HG03060 (cell line): ENCODE results near the gene PIMREG.

Experiments
- ATAC-seq: cut with Tn5 transposase; IDR thresholded peaks from one replicate; pipeline ENCODE4 v1.9.1; 2021; ENCODE audit warnings: low read depth, moderate number of reproducible peaks; ENCODE audit not compliant: unreplicated experiment

The PIMREG gene

DNA sequence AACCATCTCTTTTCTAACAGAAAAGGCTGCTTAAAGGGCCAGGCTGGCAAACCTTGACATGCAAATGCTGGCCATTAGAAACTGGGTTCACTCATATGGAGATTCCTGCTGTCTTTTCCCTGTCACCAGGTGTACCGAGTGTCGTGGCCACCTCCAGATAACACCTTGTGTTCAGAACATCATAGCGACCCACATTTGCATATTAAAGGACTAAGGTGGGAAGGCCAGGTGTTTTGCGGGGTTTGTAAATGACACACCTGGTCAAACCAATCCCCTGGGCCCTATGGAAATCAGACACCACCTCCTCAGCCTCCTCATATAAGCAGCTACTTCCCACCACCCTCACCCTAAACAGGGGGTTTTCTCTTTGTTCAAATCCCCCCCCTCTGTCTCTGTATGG, 6.8 kb upstream of the PIMREG start:
- ATAC-seq: no peak

DNA sequence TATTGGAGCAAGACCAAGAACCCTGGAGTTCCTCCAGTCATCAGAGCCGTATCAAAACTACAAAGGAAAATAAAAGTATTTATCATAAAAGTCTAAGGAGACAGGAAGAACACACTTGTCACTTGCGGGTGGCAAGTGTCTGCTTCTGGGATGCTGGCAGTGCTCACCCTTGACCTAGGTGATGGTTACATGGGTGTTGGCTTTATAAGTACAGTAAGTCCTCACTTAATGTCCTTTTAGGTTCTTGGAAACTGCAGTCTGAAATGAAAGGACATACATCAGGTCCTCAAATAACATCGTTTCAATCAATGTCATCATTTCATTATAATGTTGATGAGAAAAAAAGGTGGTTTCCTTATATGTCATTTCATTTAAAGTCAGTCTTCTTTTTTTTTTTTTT, 6.3 kb upstream of the PIMREG start:
- no peak for ATAC-seq

DNA sequence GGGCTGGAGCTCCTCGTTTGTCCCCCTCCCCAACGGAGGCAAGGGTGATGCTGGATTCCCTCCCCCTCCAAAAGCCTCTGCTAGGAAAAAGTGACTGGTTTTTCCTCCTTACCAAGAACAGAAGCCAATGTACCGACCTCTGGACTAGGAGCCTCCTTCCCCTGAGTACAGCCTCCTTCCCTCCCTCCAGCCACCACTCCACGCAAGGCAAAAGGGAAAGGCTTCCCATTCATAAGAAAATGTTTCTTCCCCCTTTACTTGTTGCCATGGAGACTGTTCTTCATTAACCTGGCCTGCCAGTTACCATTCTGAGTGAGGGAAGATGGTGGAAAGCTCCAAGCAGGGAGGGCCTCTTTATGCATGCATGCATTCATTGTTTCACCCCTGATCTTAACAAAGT, 4.3 kb upstream of the PIMREG start:
- ATAC-seq: no peak

DNA sequence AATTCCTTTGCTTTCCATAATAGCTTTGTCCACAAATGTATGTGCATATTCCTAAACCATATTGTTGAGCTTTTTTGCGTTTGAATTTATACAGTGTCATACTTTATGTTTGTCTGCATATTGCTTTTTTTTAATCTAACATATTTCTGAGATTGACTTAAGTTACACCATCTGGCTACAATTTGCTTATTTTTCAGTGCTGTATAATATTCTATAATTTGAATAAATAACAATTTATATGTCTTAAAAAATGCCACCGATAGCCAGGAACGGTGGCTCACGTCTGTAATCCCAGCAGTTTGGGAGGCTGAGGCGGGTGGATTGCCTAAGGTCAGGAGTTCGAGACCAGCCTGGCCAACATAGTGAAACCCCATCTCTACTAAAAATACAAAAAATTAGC, 1.5 kb upstream of the PIMREG start:
- ATAC-seq: no peak

DNA sequence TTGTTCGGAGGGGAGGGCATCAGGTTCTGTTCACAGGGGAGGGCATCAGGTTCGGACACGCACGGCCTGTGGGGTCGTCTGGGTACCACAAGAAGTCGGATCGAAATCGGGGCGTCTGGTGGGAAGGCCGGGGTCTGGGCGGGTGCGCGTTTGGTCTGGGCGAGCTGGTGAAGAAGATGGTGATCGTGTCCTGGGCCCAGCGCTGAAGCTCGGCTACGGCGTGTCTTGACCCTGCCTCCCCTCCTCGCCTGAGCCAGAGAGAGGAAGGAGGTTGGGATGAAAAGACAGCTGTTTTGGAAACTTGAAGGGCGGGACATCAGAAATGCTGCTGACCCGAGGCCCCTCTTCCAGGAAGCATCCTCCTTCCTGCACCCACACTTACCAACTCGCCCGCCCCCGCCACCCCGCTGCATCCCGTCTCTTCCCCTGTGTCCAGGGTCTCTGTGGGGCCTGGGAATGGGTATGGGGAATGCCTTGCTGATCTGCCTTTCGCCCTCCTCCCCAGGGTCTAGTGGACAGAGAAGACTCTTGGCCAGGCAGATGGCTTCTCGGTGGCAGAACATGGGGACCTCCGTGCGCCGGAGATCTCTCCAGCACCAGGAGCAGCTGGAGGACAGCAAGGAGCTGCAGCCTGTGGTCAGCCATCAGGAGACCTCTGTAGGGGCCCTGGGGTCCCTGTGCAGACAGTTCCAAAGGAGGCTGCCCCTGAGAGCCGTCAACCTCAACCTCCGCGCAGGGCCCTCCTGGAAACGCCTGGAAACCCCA, 498 bp downstream of the PIMREG start:
- ATAC-seq: no peak

DNA sequence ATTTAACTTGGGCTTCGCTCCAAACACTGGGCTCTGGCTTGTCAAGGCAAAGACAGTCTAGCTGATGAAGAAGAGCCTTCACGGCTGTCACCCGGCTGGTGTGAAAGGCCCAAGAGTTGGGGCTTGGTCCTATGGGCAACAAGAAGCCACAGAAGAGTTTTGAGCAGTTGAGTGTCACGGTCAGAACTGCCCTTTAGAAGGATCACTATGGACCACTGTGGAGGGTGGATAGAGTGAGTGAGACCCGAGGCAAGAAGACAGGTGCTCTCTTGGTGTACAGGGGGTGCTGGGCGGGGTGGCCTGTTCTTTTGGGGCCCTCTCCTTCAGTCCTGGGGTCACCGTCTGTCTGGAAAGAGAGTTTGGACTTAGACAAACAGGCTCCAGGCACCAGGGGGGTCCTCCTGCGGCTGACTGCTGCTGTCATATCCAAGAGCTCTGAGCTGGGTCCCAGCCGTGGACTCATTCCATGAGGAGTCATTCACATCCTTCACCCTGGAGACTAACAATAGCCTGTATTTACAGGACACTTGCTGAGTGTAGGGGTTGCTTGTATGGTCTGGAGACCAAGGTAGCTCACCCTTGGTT, 2.4 kb downstream of the PIMREG start:
- ATAC-seq: no peak

DNA sequence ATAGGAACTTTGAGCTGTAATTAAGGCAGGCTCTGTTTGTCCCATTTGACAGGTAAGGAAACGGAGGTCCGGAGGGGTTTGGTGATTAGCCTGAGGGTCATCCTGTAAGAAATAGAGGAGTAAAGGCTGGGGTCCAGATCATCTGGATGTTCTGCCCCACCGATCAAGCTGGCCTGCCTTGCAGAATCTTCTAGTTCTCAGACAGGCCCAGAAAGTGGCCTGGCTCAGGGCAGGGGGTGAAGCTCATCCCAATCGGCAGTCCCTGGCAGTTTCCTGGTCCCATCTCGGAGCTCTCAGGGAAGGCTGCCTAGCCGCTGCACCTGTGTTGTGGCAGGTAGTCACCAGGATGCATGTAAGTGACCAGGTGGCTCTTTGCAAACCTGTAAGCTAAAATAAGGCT, 4.2 kb downstream of the PIMREG start:
- ATAC-seq: no peak

DNA sequence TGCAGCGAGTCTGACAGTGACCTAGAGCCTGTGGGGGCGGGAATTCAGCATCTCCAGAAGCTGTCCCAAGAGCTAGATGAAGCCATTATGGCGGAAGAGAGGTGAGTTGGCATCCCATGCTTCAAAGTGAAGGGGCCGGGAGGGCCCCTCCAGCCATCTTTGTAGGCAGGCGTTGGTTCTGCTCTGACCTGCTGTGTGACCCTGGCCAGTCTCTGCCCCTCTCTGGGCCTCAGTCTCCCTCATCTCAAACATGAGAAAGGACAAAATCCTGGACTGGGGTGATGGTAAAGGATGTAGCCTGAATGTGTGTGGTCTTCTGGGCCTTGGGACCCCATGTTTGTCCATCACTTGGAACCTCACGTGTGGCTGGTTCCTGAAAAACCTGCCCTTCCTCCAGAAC, 5.1 kb downstream of the PIMREG start:
- ATAC-seq: no peak

DNA sequence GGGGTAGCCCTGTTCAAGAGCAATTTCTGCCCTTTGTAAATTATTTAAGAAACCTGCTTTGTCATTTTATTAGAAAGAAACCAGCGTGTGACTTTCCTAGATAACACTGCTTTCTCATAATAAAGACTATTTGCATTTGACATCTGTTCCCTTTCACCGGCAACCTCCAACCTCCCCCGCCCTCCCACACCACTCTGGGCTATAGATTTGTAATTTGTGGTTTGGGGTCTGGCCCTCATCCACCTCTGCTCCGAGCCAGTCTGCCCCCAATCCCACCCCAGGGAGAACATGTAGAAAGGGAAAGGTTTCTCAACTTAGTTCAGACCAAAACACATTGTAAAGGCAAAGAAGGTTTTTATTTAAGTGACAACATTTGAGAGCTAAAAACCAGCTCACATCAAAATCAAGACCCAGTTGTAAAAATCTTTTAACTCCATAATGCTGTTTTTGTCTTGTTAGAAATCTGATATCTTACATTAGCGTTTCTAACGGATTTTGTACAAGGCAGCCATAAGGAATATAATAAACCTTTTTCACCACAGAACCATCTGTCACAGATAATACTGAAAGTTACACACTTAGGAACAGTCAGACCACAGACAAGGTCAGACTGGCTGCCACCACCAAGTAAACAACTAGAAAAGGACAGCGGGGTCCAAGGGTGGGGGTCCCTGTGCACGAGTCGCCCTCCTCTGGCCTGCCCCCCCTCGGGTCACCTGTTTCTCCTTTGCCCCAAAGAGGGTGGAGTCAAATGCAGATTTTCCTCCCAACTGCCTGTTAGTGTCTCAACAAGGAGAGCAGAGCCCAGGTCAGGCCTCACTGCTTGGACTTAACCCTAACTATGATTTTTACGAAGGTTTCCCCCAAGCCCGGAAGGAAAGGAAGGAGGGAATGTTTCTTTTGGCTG, 6.9 kb downstream of the PIMREG start:
- ATAC-seq: no peak

DNA sequence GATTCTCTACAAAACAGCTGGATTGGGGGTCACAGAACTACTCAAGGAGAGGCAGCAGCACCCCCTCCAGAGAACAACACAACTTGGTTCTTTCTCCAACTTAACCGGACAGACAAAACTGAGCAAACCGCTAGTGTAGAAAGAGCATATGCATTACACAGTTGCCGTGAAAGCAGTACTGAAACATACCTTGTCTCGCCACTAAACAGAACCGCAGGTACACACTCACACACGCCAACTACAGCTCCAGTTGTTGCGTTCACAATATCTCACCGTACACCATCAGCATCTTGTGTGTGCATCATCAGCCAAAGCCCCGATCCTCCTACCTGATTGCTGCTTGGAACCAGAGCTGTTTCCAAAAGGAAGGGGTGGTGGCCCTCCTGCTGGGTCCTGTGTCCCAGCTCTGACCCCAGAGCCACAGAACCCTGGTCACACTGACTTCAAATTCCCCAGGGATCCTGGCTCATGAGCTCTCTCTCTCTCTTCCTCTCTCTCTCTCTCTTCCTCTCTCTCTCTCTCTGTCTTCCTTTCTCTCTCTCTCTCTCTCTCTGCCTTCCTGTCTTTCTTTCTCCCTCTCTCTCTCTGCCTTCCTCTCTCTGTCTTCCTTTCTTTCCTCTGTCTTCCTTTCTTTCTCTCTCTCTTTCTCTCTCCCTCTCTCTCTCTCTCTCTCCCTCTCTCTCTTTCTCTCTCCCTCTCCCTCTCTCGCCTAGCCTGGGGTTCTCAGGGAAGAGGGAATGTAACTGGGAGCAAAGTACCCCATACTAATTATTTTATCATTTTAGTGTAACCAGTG, 8.4 kb downstream of the PIMREG start:
- no peak for ATAC-seq

DNA sequence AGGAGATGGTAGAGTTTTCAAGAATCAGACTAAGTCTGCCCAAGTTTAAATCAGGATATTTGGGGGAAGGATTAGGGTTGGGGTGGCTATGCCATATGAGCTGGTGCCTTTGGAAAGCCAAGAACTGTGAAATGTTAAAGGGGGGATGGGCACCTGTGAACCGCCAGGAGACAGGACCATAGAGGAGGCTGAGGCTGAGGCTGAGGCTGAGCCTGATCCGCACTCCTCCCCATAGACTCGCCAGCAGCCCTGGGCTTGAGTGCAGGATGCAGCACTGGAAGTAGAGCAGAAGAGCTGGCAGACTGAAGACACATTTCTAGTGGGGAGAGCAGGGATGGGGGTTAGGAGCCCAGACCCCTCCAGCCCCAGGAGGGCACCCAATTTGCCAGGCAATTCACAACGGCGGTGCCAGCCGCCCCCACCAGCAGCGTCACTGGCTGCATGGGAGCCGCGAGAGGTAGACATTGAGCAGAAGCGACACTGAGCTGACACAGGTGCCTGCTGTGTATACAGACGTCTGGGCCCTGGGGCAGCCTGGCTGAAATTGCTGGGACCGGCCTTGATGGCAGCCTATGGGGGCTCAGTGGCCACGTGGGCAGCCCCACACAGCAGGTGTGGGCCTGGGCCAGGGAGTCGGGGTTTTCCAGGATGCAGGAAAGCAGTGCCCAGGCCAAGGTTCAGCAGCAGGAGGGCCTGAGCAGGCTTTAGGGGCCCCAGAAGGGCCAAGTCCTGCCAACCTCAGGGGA, 9.2 kb downstream of the PIMREG start:
- no peak for ATAC-seq

DNA sequence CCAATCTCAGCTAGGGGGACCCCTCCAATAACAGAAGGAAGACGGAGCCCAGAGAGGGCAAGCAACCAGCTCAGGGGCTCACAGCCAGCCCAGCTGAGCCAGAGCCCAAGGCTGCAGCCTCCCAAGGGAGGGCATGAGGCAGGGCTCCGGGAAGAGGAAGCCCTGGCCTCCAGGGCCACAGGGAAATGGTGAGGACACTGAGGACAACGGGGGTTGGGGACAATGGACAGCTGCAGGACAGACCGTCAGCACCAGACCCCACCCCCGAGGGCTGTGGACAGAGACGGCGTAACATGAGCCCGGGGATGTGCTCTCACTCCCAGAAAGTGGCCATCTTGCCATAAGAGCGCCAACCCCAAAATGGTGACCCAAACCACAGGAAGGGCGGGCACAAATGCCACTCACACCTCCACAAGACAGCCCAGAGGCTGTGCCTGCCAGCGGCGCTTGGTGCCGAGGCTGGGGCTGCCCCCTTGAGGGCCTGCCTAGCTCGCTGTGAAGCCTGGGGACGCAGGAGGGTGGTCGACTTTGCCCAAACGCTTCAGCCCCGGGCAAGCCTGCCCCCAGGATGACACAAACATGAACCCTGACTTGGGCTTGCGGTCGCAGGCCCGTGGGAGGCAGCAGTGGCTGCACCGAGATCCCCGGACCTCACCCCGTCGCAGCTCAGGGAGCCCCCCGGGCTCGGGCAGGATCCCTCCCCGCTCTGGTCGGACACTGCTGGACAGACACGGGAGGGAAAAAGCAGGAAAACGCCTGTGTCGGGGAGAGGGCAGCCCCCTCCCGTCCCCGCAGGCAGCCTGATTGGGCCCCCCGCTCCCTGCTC, 10.5 kb downstream of the PIMREG start:
- no peak for ATAC-seq

DNA sequence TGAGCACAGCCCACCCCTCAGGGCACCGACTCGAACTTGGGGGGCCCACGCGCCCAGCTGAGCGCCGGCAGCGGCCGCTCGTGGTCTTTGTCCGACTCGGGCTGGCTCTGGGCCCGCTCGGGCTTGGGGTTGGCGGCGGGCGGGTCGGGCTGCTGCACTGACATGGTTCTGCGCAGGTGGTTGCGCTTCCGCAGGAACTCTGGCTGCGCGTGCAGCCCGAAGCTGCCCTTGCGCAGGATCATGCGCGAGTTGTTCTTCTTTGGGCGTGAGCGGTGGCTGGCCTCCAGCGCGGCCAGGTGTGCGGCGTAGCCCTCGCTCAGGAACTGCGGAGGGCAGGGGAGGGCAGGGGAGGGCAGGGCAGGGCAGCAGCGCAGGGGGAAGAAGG, 11.1 kb downstream of the PIMREG start:
- ATAC-seq: no peak

DNA sequence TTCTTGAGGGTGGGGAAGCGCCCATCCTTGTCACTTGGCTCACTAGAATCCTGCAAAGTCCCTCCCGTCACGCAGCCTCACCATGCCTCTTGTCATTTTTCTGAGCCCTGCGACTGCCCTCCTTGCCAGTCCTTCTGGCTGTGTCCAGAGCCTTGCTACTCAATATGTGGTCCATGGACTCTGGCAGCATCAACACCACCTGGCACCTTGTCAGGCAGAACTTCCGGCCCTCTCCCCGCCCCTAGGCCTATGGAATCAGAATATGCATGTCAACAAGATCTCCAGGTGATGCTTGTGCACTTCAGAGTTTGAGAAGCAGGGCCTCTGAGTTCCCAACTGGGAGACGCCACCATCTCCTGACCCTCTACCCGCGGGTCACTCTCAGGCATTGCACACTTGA, 12.1 kb downstream of the PIMREG start:
- no peak for ATAC-seq

DNA sequence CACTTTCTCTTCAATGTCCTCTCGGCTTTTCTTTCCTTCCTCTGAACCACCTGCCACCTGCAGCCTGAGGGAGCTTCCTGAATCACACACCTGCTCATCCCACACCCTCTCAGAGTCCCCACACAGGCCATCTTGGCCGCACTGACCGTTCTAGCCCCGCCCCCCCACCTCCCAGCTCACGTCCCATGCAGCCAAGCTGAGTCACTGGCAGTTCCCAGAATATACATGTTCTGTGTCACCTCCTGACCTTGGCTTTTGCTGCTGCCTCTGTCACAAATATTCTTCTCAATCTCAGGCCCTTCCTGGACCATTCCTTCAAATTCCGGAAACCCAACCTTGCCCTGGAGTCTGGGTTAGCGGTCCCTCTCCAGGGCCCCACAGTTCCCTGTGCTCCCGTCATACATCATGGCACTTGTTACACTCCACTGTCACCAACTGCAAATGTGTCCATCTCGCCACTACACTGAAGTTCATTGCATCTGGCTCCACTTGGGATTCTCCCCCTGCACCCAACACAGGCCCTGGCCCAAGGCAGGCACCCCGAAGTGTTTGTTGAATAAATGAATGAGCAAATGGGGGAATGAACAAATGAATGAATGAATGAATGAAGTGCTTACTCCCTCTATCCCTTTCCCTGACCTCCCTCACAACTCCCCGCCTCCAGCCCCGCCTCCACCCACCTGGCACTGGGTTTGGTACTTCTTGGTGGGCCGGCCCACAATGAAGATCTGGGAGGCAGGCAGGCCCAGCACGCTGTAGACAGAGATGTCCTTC, 12.8 kb downstream of the PIMREG start:
- ATAC-seq: no peak

DNA sequence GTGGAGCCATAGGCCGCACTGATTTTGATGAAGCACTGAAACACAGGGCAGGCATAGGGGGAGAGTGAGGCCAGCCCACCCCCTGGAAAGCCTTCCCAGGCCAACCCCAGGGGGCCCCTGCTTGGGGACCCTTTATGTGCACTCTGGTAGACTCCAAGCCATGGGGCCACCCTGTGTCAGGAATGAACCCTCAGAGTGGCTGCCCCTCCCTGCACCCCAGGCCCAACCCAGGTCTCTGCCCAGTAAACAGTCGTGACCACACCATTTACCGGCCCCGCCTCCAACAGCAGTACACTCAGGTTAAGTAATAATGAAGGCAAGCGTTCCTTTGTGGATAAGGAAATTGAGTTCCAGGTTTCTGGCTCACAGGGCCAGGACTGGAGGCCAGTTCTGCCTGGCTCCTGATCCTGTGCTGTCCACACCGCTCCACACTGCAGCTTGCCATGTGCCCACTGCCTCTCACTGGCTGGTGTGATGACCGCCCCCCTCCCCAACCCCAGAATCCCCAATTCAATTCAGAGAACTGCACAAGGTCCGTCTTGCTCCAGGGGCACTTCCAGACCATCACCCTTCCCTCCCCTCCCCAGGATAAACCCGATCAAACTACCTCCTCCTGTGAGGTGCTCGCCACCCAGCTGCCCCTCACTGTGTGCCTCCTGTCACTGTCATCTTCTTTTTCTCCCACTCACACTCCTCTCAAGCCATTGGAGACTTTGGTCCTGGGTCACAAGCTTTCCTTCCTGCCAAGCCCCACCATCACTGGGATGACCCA, 13.6 kb downstream of the PIMREG start:
- ATAC-seq: no peak

DNA sequence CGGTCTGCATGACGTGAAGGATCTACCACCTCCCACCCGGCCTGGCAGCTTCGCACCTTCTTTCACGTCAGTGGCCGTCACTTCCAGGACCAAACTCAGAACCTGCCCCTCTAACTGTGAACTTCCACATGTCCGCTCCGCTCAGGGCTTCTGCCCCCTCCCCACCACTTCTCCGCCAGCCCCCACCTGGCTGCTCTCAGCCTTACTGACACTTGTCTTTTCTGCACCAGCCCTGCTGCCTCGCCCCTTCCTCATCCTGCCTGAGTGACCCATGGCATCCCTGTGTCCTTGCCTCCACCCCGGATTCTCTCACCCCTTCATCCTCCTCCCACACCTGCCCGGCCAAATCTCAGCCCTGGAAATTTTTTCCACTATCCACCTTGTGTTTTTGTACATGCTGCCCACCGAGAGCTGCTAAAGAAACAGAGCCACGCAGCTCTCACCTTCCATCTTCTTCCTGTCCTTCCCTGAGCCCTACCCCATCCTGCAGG, 14.2 kb downstream of the PIMREG start:
- no peak for ATAC-seq
